Measurements from ENCODE around the gene FBXW12.
A peak's percentile ranks its signal among the peaks of the same experiment; 100 is the strongest.
"Not testable (repeated sequence)": the region's sequence is repeated elsewhere in the genome, so short reads cannot be mapped to it uniquely, and the experiment has no call there.

FBXW12 gene

DNA sequence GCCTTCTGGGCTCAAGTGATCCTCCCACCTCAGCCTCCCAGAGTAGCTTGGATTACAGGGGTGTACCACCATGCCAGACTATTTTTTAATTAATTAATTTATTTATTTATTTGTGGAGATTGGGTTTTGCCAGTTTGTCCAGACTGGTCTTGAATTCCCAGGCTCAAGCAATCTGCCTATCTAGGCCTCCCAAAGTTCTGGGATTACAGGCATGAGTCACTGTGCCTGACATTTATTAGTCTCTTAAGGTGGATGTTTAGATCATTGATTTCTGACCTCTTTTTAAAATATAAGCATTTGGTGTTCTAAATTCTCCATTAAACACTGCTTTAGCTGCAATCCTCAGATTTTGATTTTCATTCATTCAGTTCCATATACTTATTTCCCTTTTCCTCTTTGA is 15.6 kb downstream of the FBXW12 start:
- no peak for DNase-seq

DNA sequence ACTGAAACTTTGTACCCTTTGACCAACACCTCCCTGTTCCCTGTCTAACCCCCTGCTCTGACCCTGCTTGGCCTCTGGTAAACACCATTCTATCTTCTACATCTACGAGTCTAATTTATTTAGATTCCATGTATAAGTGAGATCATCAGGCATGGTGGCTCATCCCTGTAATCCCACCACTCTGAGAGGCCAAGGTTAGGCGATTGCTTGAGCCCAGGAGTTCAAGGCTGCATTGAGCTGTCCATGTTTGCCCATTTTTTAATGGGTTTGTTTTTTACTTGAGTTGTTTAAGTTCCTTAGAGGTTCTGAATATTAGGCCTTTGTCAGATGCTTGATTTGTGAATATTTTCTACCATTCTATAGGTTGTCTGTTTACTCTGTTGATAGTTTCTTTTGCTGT is 16.9 kb downstream of the FBXW12 start:
- DNase-seq = no peak

DNA sequence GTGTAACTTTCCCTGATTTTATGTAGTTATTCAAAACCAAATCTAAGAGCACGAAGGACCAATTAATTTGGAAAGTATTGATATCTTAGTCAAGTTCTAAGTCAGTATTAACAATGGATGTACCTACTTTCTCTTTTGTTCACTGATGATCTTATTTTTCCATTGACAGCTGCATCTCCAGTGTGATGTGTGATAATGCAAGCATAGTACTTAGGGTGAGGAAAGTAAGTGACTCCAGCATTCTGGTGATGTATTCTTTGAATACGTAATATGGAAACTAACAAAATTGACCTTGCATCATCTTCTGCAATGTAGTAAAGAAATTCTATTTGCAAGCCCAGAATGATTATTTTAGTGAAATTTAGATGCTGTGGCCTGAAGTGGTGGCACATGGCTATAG is 22.4 kb downstream of the FBXW12 start:
- no peak for DNase-seq

DNA sequence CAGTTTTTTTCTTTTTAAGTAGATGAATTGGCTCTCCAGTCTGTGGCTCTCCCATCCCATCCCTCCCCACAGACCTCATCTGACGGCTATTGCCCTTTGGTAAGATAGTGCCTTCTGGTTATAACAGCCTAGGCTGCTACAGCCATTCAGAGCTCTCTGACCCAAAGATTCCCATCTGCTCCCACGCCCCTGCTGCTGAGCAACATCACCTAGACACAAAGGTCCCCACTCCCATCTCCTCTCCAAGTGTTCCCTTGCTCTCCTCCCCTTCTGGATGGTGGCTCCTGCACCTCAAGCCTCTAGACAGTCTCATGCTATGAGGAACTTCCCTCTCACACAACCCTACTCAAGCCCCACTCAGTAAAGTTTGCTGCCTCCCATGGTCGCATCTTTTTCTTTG is 23.7 kb downstream of the FBXW12 start:
- DNase-seq = no peak

DNA sequence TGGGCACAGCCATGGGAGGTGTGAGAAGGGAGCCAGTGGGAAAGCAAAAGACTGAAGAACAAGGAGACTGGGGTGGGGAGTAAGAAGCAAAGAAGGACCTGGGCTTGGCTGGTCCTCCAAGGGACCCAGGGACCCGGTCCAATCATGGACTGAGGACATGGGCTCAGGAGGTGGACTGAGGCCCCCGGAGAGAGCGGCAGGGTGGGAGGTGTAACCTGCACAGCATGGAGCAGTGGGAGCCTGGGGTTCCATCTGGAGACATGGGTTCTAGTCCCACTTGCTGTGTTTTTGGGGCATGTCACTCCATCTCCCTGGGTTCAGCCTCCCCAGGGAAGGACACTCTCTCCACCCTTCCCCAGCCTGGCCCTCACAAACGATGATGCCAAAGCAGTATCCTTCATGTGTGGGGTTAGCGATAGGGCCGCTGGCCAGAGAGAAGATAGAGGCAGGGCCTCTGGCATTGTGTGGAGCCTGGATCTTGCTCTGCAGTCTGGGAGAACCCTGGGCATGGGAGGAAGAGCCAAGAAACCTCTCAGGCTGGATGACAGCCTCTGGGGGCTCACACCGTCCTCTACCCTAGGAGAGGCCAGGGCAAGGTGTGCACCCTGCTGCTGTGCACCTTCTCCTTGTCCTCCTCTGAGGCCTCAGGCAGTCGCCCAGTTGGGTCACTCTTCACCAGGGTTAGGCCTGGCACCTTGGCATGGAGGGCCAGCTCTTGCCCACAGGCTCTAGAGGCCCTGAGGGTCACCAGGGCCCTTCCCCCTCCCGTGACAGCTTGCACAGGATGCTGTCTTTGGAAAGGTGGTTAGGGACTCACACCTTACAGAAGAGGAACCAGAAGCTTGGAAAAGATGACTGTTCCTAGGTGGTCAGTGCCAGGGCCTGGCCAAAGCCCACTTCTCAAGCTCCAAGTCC is 26.0 kb downstream of the FBXW12 start:
- no peak for DNase-seq

DNA sequence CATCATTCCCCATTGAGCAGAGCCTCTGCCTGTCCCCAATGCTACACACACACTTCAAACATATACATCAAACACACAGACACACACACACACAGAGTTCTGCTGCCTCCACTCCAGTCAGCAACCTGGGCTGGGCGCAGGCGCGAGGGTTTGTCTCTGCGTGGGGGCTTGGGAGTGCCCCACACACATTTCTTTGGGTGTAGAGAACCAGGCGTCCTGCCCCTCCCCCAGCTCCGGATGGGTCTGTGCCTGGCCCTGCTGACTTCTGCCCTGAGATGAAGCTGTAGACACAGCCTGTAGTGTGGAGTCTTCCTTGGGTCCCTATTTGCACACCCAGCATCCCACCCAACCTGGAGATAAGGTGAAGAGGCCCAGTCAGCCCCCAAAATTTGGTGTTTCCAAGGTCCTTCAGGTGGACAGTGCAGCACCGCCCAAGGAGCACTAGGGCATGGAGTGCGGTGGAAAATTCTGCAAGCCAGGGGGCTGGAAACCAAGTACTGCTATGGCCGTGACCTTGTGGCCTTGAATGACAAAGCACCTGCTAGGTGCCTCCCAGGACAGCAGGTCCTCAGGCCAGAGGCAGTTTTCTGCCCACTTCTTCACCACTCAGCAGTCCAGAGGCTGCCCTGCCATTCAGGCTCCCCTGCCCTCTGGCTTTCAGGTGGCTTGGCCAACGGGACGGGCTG is 26.8 kb downstream of the FBXW12 start:
- no peak for DNase-seq

DNA sequence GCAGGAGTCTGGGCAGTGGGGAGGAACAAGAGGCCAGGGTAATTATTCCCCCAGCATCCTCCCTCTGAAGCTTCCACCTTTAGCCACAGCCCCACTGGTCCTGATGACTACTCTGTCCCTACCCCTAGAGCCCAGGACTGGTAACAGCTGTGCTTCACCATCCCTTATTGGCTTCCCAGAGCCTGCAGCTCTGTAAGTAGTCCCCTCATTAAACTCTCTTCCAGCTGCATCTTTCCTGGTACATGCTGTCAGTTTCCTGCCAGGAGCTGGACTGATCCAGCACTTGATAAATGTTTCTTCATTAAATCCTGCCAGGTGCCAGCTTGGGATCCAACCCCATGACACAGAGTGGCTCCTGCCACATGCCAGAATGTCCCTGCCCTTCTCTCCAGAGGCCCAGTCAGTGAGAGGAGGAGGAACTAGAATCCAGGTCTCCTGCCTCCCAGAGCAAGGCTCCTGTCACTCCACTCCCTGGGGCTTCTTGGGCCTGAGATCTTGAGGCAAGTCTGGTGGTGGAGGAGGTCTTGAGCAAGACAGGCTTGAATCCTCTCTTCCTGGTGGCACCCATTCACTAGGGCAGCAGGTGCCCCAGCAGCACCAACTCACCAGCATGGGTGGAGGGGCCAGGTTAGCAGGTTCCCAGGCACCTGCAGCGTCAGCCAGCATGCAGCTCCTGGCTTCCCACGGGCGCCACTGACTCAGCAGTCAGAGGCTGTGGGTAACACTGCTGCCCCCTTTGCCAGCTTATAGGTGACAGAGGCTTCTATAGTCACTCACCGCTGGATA is 27.6 kb downstream of the FBXW12 start:
- DNase-seq = peak; percentile 12

DNA sequence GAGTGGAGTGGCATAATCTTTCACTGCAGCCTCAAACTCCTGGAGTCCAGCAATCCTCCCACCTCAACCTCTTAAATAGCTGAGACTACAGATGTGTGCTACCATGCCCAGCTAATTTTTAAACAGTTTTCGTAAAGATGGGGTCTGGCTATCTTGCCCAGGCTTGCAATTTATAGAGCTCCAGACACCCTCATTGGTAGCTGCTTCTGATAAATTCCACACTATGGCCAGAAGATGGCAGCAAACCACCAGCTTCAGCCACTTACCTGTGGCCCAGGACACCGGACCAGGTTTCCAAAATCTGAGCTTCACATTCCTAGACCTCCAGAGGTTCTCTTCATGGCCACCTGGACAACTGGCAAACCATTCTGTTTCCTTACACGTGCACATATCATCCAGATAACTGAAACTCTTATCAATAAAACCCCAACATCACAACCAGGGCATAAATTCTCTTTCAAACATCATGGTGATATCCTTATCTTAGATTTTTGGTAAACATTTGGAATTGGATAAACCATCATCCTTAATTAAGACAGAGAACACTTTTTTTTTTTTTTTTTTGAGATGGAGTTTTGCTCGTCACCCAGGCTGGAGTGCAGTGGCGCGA is 28.9 kb downstream of the FBXW12 start:
- peak; percentile 14 for DNase-seq

DNA sequence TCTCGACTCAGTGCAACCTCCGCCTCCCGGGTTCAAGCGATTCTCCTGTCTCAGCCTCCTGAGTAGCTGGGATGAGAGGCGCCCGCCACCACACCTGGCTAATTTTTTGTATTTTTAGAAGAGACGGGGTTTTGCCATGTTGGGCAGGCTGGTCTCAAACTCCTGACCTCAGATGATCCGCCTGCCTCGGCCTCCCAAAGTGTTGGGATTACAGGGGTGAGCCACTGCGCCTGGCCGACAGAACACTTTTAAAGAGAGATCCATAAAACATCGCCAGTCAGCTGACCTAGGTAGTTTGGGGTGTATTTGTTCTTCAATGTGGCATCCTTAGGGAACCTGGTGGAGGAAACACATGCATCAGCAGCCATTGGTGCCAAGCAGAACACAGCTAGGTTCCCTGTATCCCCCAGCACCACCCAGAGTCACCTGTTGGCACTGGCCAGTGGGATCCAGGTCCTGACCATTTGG is 29.4 kb downstream of the FBXW12 start:
- DNase-seq = not testable (repeated sequence)

DNA sequence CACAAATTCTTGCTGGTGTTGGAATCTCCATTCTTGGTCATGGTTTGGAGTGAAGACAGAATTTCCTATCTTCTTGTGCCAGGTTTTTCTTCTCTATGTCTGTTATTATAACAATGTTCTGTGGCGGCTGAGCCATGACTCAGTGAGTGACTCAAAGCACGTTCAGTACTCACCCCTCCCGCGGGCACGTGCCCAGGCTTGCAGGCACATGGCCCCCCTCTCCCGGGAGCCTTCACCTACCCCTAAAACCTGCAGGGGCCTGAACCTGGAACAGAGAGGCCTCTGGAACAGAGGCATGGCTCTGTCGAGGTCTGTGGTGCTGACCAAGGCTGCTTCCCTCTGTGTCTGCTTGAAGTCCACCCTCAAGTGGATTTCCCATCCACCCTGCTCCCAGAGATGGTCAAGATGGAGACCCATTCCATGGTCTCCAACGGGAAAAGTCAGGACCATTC is 30.3 kb downstream of the FBXW12 start:
- no peak for DNase-seq

DNA sequence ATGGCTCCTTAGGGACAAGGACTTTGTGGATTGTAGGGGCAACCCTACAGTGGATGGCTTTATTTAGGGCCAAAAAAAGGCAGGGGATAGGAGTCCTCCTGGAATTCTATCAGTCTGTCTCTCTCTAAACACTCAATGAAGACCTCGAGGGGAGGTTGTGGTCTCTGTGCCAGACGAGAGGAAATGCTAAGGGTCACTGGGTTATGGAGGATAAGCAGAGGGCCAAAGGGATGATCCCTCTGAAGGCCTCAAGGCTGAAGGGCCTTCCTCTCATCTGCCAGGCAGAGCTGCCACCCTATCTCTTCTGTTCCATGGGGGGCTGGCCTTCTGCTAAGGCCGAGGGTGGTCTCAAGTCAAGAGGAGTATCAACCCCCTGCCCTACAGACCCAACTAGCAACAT is 30.9 kb downstream of the FBXW12 start:
- DNase-seq = no peak

DNA sequence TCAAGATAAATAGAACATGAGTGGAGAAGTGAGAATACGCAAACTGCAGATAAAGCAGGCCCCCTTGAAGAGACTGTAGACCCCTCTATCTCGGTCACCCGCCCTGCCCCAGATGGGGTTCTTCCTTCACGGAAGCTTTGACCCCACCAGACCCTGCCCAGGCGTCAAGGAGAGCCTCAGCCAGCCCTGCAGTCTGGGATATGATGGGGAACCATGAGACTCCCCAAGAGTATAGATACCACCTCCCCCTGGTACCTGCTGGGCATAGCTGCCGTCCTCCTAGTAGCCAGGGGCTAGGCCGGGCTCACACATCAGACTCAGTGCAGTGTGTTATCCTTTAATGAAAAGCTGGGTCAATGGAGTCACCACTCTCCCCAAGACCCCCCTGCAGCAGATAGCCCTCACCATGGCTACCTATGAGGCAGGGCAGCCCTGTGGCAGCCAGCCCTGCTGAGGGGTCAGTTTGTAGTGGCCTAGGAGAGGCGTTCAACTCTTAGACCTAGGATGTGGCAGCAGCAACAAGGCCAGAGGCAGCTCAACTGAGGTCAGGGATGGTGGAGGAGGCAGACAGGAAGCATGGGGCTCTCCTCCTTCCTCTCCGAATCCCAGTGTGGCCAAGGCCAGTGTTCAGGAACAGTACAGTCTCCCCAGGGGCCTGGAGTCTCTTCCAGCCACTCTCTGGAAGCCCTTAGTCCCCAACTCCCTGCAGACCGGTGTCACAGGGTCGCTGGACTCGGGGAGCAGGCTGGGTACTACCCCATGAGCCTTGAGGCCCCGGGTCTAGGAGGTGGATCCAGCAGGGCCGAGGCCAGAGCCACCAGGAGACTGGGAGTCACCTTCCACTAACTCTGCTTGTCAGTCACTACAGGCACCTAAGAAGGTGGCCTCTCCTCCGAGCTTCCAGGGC is 31.8 kb downstream of the FBXW12 start:
- DNase-seq = no peak

DNA sequence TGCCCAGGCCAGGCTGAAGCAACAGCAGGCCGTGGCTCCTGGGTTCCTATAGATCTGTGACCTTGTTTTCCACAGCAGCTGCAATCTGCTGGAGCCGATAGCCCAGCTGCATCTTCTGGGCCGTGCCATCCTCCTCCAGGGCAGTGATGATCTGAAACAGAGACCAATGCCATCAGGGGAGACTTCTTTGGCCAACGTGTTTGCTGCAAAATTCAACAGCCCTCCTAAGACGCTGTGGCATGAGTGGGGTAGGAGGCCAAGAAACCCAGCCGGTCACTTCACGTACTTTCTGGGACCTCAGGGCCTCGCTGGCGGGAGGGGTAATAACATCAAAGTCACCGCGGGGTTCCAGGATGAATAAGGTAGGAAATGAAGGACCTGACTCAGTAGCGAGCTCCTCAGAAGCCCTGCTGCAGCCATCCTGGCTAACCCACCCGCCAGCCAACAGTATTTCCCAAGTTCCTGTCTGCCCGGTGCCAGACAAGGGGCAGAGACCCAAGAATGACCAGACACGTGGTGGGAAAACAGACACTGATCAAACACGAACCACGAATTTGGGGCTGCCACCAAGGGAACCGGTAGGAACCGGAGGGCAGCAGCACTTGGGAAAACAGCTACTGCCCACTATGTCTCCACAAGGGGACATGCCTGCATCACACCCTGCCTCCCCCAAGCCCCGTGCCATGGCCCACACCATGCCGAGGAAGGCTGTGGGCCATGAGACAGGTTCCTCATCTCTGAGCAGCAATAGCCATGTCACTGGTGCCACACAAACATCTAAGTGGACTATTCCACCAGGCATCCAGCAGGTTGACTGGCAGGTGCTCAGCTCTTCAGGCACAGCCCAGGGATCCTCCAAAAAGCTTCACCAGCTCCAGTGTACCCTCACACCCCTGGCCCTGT is 32.7 kb downstream of the FBXW12 start:
- DNase-seq = no peak

DNA sequence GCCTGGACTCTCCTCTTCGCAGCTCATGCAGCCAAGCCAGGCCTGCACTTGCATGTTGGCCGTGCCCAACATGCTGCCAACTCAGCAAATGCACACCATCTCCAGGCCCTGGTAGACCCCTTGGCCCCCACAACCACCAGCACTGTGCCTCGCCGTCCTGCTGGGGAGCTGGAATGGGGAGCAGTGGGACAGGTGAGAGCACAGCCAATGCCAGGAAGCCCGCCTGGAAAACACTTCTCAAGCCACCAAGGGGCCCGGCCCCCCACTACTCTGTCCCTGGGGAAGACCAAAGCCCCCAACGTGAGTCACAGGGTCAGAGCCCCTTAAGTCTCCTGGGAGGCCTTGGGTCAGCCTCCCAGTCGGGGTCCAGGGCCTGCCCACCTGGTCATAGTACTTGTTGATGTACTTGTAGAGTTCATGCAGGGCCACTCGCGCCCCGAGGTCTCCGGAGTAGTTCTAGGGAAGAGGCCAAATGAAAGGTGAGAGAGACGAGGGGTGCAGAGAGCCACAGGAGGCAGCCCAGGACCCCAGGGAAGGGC is 33.4 kb downstream of the FBXW12 start:
- DNase-seq = no peak

DNA sequence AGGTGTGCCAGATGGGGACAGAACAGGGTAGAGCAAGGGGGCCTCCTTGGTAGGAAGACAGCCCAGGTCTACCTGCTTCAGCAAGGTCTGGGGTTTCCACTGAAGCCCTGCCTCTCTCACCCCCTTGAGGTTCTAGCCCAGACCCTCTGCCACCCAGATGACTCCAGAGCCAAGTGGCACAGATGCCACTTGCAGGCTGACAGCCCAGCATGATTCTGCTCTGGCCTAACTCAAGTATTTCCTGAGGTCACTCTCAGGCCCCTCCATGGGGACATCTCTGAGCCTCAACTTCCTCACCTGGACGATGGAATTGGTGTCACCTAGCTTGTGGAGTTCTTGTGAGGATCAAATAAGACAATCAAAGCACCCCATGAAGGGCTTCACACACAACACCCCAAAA is 34.0 kb downstream of the FBXW12 start:
- no peak for DNase-seq

DNA sequence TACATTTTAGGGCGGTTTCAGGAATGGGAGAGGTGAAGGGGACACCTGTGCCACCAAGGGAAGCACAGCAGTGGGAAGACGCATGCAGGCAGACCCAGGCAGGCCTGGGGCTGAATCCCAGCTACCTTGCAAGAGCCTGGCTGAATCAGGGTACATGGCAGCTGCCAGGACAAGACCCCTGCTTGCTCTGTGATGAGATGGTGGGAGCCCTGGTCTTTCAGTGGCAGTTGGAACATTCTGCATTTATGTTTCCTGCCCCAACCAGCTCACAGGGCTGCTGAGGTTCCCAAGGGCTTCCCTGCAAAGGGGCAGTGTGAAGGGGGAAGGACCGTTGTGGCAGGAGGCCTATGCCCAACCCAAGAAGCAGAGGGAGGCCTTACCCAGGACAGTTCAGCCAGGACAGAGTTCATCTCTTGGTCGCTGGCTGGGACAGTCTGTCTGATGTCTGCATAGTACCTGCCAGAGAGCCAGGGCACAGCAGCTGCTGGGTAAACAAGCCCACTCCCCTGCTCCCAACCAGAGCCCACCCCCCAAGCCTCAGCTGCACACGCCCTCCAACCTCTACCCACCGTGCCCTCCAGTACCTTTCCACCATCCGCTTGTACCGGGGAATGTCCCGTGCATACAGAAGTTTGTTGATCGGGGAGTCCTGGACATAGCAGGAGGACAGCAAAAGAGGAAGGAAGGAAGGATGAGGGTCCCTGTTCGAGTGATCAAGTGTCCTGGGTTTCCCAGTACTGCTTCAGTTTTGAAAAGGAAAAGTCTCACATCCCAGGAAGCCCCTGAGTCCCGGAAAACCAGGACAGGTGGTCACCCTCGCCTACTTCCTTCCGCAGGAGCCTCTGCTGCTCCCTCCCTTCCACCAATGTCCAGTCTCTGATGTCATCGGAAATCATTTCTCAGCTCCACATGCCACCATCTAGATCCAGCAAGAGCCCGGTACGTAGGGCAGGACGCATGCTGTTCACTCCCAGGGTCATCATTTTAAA is 34.7 kb downstream of the FBXW12 start:
- no peak for DNase-seq

DNA sequence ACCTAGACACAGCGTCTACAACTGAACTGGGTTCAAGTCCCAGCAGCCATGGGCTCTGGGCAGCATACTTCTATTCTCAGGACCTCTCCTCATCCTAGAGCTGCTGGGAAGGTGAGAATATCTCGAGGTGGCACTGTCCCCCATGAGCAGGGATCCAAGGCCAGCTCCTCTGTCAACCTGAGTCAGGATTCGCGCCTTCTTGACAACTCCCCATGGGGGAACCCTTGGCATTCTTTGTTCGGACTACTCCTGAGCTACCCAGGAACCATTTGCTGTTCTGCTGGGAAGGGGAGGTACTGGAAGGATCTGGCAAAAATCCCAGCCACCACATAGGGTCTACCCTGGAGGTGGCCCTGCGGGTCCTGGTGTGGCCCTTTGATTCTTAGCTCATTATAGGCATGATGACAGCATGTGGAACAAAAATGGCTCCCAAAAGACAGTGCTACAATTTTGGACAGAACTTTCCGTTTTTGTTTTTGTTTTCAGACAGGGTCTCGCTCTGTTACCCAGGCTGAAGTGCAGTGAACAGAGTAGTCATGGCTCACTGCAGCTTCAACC is 35.6 kb downstream of the FBXW12 start:
- no peak for DNase-seq

DNA sequence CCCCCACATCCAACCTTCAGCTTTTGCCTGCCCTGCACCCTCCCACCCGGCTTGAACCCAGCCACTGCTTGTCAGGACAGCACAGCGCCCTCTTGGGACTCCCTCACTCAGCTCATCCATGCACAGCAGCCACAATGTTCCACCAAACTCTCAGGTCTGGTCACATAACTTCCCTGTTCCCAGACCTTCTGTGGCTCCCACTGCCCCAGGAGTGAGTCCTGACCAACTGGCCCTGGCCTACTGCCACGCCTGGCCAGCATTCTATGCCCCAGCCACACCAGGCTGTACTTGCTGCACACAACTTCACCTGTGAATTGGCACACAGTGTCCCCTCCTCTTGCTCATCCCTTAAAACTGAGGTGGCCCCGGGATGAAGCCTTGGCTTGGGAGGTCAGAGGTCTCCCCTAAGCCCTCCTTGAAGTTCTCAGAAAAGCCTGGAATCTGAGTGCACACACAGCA is 36.8 kb downstream of the FBXW12 start:
- no peak for DNase-seq
